Measurements from ENCODE around the gene MARCHF2. TPM values are rescaled to one million over a fixed set of nuclear protein-coding genes. Genes with fewer than 3 reads are reported as not detected.
A peak's percentile ranks its signal among the peaks of the same experiment; 100 is the strongest.

The MARCHF2 gene
- total and polyA plus RNA-seq, 2 donors (not counting 3 experiments of a cell fraction or from before 2014, with no cell fraction given): 43.5 to 91.9 TPM

DNA sequence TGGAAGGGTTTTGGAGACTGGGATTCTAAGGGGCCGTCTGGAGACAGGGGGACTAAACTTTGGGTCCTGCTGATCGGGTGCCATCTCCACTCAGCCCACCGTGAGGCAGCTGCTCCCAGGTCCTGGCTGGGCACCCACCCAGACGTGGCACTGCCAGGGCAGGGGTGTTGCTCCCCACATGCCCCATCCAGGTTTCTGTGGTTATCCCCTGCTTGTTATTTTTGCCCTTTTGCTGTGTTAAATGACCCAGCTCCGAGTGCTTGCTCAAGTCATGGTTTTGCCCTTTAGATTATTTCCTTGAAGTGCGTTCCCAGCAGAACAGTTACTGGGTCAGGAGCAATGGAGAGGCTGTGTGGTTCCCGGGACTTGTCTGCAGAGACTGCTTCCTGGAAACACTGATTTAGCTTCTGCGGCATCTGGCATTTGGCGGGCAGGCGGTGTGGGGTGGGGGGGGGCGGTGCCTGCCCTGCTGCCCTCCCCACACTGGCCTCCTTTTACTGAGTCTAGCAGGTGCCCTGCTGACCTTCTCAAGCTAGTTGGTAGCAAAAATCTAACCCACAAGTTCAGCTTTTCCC, 21.0 kb upstream of the MARCHF2 start:
- DNase-seq (ENCODE audit: low read depth, low spot score) (peak; percentile 63), FAIRE-seq (peak; percentile 62)
- H3K27ac ChIP-seq (ENCODE audit: insufficient read depth, low read depth, low read length): peak overlapping the region; percentile 35
- no TSS peak for BruUV-seq (replicated peaks)
- H4K20me1 ChIP-seq (replicated peaks; ENCODE audit: control insufficient read depth, extremely low read depth, insufficient read depth, low read length): no peaks in the 10 kb centered on the region
- H3K9me1 ChIP-seq (replicated peaks; ENCODE audit: control insufficient read depth, extremely low read depth, insufficient read depth, low read length): no peaks in the 10 kb centered on the region
- H3K79me2 ChIP-seq (ENCODE audit: control insufficient read depth, insufficient read depth, low read length): peaks cover 46% of the 10 kb centered on the region
- no peak for TF ChIP-seq FOS (IDR thresholded peaks at IDR 0.05; ENCODE audit: borderline replicate concordance, insufficient read depth, low read length)
- TF ChIP-seq JUN (IDR thresholded peaks at IDR 0.05; ENCODE audit: borderline replicate concordance, insufficient read depth, insufficient read length, low read depth): no peak
- TF ChIP-seq, protein P1, sequence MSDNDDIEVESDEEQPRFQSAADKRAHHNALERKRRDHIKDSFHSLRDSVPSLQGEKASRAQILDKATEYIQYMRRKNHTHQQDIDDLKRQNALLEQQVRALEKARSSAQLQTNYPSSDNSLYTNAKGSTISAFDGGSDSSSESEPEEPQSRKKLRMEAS (IDR thresholded peaks at IDR 0.05; ENCODE audit: insufficient read depth, insufficient read length): no peak
- TF ChIP-seq POLR2A (IDR thresholded peaks at IDR 0.05; ENCODE audit: low read depth, low read length): no peak
- TF ChIP-seq EZH2 (IDR thresholded peaks at IDR 0.05; ENCODE audit: borderline replicate concordance, low read depth, low read length, severe bottlenecking): no peak
- TF ChIP-seq MYC (IDR thresholded peaks at IDR 0.05; ENCODE audit: low read depth, low read length): no peak
- no peak for TF ChIP-seq GATA2 (IDR thresholded peaks at IDR 0.05; ENCODE audit: insufficient read depth, insufficient read length, low read depth, low read length)
- TF ChIP-seq, protein P2, sequence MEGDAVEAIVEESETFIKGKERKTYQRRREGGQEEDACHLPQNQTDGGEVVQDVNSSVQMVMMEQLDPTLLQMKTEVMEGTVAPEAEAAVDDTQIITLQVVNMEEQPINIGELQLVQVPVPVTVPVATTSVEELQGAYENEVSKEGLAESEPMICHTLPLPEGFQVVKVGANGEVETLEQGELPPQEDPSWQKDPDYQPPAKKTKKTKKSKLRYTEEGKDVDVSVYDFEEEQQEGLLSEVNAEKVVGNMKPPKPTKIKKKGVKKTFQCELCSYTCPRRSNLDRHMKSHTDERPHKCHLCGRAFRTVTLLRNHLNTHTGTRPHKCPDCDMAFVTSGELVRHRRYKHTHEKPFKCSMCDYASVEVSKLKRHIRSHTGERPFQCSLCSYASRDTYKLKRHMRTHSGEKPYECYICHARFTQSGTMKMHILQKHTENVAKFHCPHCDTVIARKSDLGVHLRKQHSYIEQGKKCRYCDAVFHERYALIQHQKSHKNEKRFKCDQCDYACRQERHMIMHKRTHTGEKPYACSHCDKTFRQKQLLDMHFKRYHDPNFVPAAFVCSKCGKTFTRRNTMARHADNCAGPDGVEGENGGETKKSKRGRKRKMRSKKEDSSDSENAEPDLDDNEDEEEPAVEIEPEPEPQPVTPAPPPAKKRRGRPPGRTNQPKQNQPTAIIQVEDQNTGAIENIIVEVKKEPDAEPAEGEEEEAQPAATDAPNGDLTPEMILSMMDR (IDR thresholded peaks at IDR 0.05; ENCODE audit: extremely low read depth in 1 of 2, insufficient read depth in 1 of 2, low read depth in 1 of 2, low read length in 2 of 2): no peak
- no peak for TF ChIP-seq POLR2AphosphoS5 (IDR thresholded peaks at IDR 0.05; ENCODE audit: insufficient read depth, low read depth, low read length)
- POLR2A ChIA-PET: interaction anchor here (0.6 to 1.9 kb wide), 2 partner anchors 30 to 37 kb away, joined by 4 to 8 read pairs; no protein-coding TSS in a partner anchor
- H3K27me3 ChIP-seq (ENCODE audit: control insufficient read depth in 2 of 2, insufficient read depth in 2 of 2, low read length in 2 of 2): no peaks in the 10 kb centered on the region
- intact Hi-C loops (cut with micrococcal nuclease) (no loop called here), dilution Hi-C loops (cut with MboI; ENCODE audit: extremely low pct_ligation_motif_present, low sequenced_read_pairs) (no loop called here)
- peak overlapping the region; percentile 13 for H3K4me2 ChIP-seq (ENCODE audit: insufficient read depth, low read length)
- CTCF ChIA-PET: interaction anchor here (0.9 to 5.0 kb wide), 2 partner anchors 38 to 44 kb away, joined by 3 to 29 read pairs; no protein-coding TSS in a partner anchor
- H3K9me3 ChIP-seq (replicated peaks; ENCODE audit: control insufficient read depth, insufficient read depth, low read length): no peaks in the 10 kb centered on the region
- H3K36me3 ChIP-seq (ENCODE audit: control insufficient read depth in 2 of 2, extremely low read depth in 1 of 2, insufficient read depth in 2 of 2, low read length in 2 of 2): no peaks in the 10 kb centered on the region
- H3K4me3 ChIP-seq (replicated peaks in 1 of 3; ENCODE audit: insufficient read depth in 1 of 3, low read depth in 1 of 3, low read length in 3 of 3): no peak overlapping the region
- no peak overlapping the region for H2AFZ ChIP-seq (ENCODE audit: low read depth, low read length)
- peak overlapping the region; percentile 29 for H3K9ac ChIP-seq (replicated peaks; ENCODE audit: extremely low read depth, insufficient read depth, low read length)
- H3K4me1 ChIP-seq (ENCODE audit: control insufficient read depth, extremely low read depth, insufficient read depth, low read length): peaks cover 30% of the 10 kb centered on the region
